Ovary (tissue), 3 donors: Measurements from ENCODE around the gene MED7.

ENCODE experiments used
- EP300 ChIP-seq: sonication (generic); formaldehyde crosslinking; IDR thresholded peaks from one replicate; pipeline ENCODE4 v1.6.1; 2017; ENCODE audit warnings: antibody characterized with exemption
- POLR2A ChIP-seq: fragments of 450-650 bp; IDR thresholded peaks from one replicate; pipeline ENCODE4 v1.6.1; 2017; ENCODE audit warnings: antibody characterized with exemption, mild to moderate bottlenecking, moderate library complexity
- TF ChIP-seq, protein P1 (sequence below), 3 donors: fragments of 450-650 bp in 2 of 3; fragments of 200-600 bp in 1 of 3; IDR thresholded peaks; one replicate each; pipeline versions ENCODE4 v1.5.1 to v1.8.0; 2016 to 2022; ENCODE audit warnings: antibody characterized with exemption in 3 of 3, mild to moderate bottlenecking in 1 of 3
- donor health status: DM: no; HTN: no; CAD: no.

DNA sequence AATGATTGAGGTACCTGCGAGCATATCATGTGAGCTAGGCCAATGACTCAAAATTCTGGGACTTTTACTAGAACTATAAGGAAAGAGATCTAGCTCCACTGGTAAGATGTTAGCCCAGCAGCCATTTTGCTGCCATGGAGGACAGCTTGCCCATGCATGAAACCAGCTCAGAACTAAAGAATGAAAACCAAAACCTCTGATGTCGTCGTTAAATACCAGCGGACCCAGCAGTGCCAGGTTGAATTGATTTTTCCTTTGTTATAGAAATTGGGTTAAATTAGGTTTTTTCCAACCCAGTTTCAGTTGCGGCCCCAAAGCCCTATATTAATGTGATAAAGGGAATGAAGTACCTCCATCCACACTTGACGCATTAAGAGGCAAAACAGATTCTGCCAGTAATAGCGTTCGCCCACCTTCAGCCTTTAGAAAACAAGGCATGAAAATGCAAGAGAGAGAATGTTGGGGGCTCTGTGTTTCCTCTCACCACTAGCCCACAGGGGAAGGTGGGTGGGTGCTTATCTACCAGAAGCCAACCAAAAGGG, 32.5 kb upstream of the MED7 start:
- TF ChIP-seq, protein P1, sequence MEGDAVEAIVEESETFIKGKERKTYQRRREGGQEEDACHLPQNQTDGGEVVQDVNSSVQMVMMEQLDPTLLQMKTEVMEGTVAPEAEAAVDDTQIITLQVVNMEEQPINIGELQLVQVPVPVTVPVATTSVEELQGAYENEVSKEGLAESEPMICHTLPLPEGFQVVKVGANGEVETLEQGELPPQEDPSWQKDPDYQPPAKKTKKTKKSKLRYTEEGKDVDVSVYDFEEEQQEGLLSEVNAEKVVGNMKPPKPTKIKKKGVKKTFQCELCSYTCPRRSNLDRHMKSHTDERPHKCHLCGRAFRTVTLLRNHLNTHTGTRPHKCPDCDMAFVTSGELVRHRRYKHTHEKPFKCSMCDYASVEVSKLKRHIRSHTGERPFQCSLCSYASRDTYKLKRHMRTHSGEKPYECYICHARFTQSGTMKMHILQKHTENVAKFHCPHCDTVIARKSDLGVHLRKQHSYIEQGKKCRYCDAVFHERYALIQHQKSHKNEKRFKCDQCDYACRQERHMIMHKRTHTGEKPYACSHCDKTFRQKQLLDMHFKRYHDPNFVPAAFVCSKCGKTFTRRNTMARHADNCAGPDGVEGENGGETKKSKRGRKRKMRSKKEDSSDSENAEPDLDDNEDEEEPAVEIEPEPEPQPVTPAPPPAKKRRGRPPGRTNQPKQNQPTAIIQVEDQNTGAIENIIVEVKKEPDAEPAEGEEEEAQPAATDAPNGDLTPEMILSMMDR (IDR thresholded peaks at IDR 0.05), result no peak
- TF ChIP-seq POLR2A (no peak), EP300 (no peak)
